ENCODE data around the gene RSBN1L.

RSBN1L gene

DNA sequence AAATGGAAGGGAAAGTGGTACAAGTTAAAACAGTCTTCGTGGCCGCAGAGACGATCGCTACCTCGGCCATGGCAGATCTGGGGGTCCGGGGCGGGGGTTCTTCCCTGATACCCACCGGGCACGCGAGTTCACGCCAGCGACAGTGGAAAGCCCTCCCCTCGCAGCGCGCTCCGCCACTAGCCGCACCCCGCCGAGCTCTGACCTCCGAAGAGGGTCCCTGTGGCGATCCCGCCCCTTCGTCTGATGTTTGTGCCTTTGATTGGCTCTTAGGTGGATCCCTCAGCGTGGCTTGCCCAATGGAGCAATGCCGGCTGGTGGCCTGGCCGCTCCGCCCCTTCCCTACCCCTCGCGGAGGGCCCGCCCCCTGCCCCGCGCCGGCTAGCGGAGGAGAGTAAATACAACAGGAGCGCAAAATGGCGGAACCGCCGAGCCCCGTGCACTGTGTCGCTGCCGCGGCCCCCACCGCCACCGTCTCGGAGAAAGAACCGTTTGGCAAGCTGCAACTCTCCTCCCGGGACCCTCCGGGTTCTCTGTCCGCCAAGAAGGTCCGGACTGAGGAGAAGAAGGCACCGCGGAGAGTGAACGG is at the start of gene RSBN1L:
Gene RSBN1L (plus strand): TSS at position 403 of the 586 bp plus-strand sequence. CDS start 11 bp downstream, at position 414.
- in situ Hi-C loops (cut with MboI; ENCODE audit: low sequenced_read_pairs): no loop called here

DNA sequence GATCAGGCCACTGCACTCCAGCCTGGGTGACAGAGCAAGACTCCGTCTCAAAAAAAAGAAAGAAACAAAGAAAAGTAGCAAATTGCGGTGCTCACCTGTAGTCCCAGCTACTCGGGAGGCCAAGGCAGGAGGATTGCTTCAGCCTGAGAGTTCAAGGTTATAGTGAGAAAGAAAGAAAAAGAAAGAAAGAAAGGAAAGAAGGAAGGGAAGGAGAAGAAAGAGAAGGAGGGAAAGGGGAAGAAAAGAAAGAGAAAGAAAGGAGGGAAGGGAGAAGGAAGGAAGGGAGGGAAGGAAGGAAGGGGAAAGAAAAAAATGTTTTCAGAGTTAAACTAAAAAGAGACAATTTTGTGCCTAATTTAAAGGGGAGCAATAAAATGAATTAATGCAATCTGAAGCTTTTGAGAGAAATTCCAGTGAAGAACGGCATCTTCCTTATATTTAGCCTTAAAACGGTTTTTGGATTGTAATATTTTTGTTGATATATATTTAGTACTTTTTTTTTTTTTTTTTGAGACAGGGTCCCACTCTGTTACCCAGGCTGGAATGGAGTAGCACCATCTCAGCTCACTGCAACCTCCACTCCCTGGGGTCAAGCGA is 47.4 kb upstream of the RSBN1L start:
- in situ Hi-C loops (cut with MboI; ENCODE audit: low sequenced_read_pairs): no loop called here

DNA sequence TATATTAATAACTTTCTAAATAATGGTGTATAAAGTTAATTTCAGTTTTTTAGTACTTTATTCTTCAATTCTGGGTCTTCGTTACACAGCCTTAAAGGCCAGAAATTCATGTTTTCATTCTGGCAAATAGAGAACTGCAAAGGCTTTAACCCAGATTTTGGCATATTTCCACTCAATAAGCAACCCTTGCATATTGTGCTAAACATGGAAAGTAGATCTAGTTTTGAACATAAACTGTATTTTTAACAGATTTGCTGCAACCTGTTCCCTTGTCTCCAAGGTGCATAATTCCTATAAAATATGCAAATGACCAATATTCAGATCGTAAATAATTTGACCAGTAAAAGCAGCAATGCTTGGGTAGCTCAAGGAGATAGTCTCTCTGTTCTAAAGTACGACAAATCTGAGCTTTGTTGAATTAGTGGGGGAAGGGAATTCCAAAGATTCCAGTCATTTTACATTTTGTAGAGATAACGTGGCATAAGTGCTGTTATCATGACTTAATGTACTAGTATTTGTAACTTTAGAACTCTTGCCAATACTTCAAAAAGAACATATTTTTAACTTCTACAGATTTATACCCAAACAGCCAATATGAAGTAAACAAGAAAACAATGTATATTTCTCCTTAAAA is 46.4 kb upstream of the RSBN1L start:
- in situ Hi-C loops (cut with MboI; ENCODE audit: low sequenced_read_pairs): loop anchor here (25.0 kb wide), 2 partner anchors 287 to 387 kb away; no protein-coding TSS in a partner anchor

DNA sequence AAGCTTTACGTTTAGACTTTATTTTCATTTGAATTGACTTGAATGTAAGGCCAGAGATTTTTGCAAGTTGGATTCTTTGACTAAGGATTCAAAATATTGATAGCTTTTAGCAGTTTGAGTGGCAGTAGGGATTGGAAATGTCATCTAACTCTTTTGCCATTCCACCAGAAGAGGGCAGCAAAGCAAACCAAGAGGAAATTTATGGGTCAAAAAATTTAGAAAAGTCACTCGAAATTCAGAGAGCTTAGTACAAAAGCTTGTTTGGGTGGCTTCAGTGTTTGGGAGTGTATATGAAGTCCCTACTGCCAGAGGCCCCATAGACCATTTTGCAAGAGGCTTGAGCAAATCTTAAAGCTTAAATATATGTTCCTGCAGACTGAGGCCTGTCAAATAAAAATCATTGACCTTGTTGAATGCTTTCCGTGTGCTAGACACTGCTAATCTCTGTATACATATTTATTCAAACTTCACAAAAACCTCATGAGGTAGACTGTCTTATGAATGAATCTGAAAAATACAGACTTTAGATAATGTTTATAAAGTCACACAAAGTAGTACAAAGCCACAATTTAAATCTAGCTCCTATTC is 44.6 kb upstream of the RSBN1L start:
- in situ Hi-C loops (cut with MboI; ENCODE audit: low sequenced_read_pairs): loop anchor here (25.0 kb wide), 2 partner anchors 286 to 386 kb away; no protein-coding TSS in a partner anchor

DNA sequence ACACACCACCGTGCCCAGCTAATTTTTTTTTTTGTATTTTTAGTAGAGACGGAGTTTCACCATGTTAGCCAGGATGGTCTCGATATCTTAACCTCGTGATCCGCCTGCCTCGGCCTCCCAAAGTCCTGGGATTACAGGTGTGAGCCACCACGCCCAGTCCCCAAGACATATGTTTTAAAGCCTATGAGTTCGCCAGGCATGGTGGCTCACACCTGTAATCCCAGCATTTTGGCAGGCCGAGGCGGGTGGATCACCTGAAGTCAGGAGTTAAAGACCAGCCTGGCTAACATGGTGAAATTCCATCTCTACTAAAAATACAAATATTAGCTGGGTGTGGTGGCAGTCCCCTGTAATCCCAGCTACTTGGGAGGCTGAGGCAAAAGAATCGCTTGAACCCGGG is 43.4 kb upstream of the RSBN1L start:
- in situ Hi-C loops (cut with MboI; ENCODE audit: low sequenced_read_pairs): loop anchor here (25.0 kb wide), 2 partner anchors 284 to 384 kb away; no protein-coding TSS in a partner anchor

DNA sequence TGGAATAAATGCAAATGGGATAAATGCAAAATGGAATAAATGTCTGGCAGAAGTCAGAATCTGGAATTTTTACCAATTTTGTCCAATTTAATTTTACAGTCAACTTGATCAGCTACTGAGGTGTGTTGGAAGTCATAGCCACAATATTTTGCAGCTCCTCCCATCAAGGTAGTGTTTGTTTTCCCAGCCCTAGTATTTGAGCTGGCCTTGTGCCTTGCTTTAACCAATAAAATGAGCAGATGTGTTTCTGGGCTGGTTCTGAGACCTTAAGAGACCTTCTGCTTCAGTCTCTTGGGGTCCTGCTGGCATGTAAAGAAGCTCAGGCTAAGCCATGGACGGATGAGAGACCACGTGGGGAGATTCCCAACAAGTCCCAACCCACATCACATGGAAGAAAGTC is 42.7 kb upstream of the RSBN1L start:
- in situ Hi-C loops (cut with MboI; ENCODE audit: low sequenced_read_pairs): loop anchor here (25.0 kb wide), 2 partner anchors 284 to 384 kb away; no protein-coding TSS in a partner anchor

DNA sequence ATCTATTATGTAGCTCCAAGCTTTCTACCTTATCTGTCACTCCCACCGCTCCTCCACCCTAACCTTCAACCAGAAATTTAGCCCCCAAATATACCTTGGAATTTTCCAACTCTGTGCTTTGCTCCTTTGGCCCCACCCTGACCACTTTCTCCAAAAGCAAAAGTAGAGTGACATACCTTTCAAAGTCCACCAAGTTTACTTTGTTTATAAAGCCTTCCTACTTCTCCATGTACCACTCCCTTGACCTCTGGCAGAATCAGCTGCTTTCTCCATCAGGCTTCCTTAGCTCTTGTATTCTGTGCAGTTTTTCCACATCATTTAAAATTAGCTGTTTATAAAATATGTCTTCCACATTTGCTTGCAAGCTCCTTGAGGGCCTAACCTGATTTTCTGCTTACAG is 40.9 kb upstream of the RSBN1L start:
- in situ Hi-C loops (cut with MboI; ENCODE audit: low sequenced_read_pairs): loop anchor here (25.0 kb wide), 2 partner anchors 282 to 382 kb away; no protein-coding TSS in a partner anchor

DNA sequence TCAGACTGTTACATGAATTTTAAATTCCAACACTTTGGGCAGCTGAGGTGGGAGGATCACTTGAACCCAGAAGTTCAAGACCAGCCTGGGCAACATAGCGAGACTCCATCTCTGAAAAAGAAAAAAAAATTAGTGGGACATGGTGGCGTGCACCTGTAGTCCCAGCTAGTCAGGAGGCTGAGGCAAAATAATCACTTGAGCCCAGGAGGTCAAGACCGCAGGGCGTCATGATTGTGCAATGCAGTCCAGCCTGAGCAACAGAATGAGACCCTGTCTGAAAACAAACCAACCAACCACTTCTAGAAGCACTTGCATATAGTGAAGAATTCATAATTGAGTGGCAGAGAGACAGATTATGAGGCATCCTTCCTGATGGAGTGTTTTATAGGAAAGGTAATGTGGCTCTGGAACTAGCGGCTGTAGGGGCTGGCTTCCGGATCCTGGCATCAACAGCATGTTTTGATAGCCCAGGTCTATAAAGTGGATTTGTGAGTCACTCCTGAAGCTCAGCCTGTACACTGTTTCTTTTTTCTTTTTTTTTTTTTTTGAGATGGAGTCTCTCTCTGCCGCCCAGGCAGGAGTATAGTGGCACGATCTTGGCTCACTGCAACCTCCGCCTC is 40.3 kb upstream of the RSBN1L start:
- in situ Hi-C loops (cut with MboI; ENCODE audit: low sequenced_read_pairs): loop anchor here (25.0 kb wide), 2 partner anchors 281 to 381 kb away; no protein-coding TSS in a partner anchor

DNA sequence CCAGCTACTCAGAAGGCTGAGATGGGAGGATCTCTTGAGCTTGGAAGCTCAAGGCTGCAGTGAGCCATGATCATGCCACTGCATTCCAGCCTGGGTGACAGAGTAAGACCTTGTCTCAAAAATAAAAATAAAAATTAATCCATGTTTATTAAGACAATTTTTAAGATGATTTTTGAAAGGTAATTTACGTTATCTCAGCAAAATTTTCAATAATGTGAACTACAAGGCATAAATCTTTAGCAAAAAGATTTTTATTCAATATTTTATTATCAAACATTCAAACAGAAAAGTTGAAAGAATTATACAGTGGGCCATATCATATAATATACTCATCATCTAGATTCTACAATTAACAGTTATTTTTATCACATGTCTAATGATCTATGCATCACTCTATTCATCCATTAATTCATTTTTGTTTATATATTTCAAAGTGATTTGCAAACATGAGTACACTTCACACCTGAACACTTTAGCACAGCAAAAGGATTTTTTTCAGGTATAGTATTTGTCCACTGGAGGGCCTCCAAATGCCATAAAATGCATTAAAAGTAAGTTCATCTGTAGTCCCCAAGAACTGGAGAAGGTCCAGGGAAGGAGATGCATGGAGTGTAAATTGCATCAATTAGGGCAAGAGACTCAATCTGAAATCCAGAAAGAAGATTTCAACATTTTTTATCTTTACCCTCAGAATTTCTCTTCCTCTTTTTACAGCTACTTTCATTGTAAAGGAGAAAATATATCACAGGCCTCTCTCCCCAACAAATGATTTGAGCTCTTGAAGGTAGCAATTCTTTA is 38.6 kb upstream of the RSBN1L start:
- in situ Hi-C loops (cut with MboI; ENCODE audit: low sequenced_read_pairs): loop anchor here (25.0 kb wide), 2 partner anchors 280 to 380 kb away; no protein-coding TSS in a partner anchor

DNA sequence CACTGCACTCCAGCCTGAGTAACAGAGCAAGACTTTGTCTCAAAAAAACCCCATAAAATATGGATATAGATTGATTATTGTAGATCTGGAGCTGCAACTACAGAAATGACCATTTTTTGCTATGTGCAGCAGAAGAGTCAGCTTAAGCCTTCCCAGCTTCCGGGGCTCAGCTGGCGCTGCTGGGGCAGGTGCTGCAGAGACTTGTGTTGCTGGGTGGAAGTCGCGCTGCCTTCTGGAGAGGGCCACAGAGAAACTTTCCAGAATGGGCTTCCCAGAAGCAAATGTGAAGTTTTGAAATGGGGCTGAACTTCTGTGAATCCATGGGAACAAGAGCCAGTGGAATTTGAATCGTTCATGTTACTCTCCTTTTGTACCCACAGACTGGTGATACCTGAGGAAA is 37.3 kb upstream of the RSBN1L start:
- in situ Hi-C loops (cut with MboI; ENCODE audit: low sequenced_read_pairs): loop anchor here (25.0 kb wide), 2 partner anchors 278 to 378 kb away; no protein-coding TSS in a partner anchor

DNA sequence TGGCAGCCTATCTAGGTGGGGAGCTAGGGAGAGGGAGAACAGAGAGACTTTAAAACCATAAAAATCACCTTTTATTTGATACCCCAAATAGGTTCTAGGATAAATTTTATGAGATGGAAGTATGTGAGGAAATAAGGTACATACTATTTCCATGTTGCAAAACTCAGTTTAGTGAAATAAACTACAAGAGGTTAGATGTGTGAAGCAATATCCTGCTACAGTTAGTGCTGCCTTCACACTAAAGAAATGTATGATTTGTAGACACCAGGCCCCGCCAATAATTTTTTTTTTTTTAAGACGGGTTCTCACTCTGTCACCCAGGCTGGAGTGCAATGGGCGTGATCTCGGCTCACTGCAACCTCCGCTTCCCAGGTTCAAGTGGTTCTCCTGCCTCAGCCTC is 34.4 kb upstream of the RSBN1L start:
- in situ Hi-C loops (cut with MboI; ENCODE audit: low sequenced_read_pairs): loop anchor here (10.0 to 25.0 kb wide), 3 partner anchors 93 to 375 kb away; no protein-coding TSS in a partner anchor

DNA sequence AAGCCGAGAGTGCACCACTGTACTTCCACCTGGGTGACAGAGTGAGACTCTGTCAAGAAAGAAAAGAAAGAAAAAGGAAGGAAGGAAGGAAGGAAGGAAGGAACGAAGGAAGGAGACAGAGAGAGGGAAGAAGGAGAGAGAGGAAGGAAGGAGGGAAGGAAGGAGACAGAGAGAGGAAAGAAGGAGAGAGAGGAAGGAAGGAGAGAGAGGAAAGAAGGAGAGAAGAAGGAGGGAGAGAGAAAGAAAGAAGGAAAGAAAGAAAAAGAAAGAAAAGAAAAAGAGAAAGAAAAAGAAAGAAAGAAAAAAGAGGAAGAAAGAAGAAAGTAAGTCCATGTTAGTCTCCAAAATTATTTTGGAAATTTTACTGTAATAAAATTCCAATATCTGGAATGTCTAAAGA is 33.4 kb upstream of the RSBN1L start:
- in situ Hi-C loops (cut with MboI; ENCODE audit: low sequenced_read_pairs): loop anchor here (10.0 to 25.0 kb wide), 3 partner anchors 92 to 374 kb away; no protein-coding TSS in a partner anchor

DNA sequence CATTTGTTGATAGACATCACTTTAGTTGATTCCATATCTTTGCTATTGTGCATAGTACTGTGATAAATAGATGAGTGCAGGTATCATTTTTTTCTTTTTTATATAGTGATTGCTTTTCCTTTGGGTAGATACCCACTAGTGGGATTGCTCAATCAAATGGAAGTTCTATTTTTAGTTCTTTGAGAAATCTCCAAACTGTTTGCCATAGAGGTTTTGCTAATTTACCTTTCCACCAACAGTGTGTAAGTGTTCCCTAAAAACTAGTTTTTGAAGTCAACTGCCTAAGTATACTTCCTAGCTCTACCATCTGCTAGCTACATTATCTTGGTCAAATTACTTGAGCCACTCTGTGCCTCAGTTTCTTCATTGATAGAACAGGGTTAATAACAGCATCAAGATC is 31.5 kb upstream of the RSBN1L start:
- in situ Hi-C loops (cut with MboI; ENCODE audit: low sequenced_read_pairs): loop anchor here (10.0 to 25.0 kb wide), 3 partner anchors 90 to 373 kb away; no protein-coding TSS in a partner anchor

DNA sequence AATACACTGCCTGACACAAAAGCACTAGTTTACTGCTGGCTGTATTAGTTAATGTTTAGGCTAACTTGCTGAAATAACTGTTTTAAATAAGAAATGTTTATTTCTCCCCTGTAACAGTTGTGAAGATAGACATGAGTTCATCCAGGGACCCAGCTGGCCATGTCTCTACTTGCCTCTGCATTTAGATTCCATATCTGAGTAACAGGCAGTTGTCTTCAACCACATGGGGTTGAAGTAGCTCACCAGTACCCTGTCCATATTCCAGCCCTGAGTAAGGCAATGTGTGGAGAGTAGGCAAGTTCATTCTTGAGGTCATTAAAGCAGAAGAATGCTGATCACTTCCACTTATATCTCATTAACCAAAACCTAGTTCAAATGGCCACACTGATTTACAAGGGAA is 31.1 kb upstream of the RSBN1L start:
- in situ Hi-C loops (cut with MboI; ENCODE audit: low sequenced_read_pairs): loop anchor here (10.0 to 25.0 kb wide), 3 partner anchors 90 to 372 kb away; no protein-coding TSS in a partner anchor

DNA sequence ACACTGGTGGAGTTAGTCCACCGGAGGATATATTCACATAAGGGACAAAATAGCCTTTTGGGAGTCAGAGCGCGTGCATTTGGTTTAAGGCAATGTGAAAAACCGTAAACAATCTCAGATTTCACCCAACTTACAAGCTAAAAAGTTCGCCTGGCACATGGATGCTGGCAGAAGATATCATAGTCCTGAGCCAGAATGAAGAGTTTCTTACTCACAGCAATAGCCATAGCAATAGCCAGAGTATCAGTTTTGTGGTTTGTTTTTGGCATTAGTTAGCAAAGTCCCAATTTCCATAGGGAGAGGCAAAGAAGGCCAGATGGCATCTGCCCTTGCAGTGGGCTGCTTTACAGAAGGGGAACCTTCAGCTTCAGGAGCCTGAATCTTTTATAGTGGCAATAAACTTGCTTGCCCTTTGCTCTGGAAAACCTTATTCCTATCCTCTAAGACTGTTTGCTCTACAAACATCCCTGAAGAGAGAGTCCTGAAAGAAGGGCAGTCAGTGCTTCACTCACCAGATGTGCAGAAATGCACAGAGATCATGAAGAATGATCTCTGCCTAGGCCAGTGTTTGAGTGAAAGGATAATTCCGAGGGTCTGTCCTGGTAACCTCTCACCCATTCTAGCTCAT is 28.7 kb upstream of the RSBN1L start:
- in situ Hi-C loops (cut with MboI; ENCODE audit: low sequenced_read_pairs): loop anchor here (10.0 to 25.0 kb wide), 3 partner anchors 87 to 370 kb away; no protein-coding TSS in a partner anchor

DNA sequence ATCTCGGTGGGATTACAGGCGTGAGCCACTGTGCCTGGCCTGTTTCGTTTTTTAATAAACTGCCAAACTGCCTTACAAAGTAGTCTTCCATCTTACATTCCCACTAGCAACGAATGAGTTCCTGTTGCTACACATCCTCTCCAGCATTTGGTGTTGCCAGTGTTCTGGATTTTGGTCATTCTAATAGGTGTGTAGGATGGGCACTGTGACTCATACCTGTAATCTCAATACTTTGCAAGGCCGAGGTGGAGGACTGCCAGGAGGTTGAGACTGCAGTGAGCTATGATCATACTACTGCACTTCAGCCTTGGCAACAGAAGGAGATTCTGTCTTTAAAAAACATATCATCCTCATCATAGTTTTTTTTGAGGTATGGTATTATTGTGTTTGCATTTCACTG is 21.4 kb upstream of the RSBN1L start:
- in situ Hi-C loops (cut with MboI; ENCODE audit: low sequenced_read_pairs): loop anchor here (25.0 kb wide), 2 partner anchors 262 to 362 kb away; no protein-coding TSS in a partner anchor

DNA sequence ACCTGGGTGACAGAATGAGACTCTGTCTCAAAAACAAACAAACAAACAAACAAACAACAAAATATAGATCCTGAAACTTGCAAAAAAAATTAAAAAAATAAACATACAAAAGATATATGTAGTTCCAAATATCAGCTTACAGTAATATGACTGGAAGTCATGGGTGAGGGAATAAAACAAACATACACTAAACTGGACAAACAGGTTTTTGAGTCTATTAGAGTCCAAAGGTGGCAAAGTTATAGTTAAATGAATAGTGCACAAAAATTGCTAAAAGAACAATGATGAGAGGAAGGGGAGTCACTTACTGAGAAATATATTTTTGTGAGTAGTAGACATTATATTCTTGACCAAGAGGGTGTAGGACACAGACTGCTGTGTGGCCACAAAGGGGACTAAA is 16.7 kb upstream of the RSBN1L start:
- in situ Hi-C loops (cut with MboI; ENCODE audit: low sequenced_read_pairs): no loop called here

DNA sequence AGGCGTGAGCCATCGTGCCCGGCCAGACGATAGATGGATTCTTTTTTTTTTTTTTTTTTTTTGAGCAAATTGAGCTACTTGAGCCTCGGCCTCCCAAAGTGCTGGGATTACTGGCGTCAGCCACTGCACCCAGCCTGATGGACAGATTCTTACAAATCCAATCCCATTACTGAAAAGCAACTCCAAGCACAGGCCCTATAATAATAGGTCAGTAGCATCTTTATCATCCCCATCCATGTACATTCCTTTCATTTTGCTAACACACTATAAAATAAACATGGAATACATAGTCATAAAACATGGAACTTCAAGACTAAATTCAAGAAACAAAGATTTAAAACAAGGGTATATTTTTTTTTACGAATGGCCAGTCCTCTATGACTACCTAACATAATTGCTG is 16.0 kb upstream of the RSBN1L start:
- in situ Hi-C loops (cut with MboI; ENCODE audit: low sequenced_read_pairs): no loop called here

DNA sequence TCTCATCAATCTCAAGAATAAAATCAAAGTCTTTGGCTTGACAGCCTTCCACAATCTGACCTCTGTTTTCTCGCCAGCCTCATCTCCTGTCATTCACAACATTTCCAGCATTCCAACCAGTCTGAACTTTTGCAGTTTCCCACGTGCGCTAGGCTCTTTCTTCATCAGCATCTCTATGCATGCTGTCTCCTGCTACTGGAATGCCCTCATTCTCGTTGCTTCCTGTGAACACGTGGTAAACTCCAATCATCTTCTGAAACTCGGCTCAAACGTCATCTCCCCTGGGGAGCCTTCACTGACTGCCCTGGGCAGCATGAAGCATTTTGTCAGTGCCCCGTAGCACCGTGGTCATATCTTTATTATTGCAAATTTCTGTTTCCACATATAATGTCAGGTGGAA is 12.2 kb upstream of the RSBN1L start:
- in situ Hi-C loops (cut with MboI; ENCODE audit: low sequenced_read_pairs): no loop called here
